ENCODE data around the gene FAM76B.
"Not testable (repeated sequence)": the region's sequence is repeated elsewhere in the genome, so short reads cannot be mapped to it uniquely, and the experiment has no call there.

Gene FAM76B

GRCh38 chr11:95829580-95830259 is 40.1 kb upstream of the FAM76B start:
- TF ChIP-seq, protein P1, sequence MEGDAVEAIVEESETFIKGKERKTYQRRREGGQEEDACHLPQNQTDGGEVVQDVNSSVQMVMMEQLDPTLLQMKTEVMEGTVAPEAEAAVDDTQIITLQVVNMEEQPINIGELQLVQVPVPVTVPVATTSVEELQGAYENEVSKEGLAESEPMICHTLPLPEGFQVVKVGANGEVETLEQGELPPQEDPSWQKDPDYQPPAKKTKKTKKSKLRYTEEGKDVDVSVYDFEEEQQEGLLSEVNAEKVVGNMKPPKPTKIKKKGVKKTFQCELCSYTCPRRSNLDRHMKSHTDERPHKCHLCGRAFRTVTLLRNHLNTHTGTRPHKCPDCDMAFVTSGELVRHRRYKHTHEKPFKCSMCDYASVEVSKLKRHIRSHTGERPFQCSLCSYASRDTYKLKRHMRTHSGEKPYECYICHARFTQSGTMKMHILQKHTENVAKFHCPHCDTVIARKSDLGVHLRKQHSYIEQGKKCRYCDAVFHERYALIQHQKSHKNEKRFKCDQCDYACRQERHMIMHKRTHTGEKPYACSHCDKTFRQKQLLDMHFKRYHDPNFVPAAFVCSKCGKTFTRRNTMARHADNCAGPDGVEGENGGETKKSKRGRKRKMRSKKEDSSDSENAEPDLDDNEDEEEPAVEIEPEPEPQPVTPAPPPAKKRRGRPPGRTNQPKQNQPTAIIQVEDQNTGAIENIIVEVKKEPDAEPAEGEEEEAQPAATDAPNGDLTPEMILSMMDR (IDR thresholded peaks at IDR 0.05; ENCODE audit: low read length, missing control alignments) = no peak
- peak; percentile 20 for DNase-seq (ENCODE audit: low read depth)
- no peak overlapping the region for H3K4me3 ChIP-seq (replicated peaks; ENCODE audit: low read depth, low read length)

GRCh38 chr11:95827696-95828095 is 38.1 kb upstream of the FAM76B start:
- peak; percentile 31 for DNase-seq (ENCODE audit: low read depth)
- TF ChIP-seq, protein P1 (IDR thresholded peaks at IDR 0.05; ENCODE audit: low read length, missing control alignments) = no peak
- H3K4me3 ChIP-seq (replicated peaks; ENCODE audit: low read depth, low read length) = no peak overlapping the region

DNA sequence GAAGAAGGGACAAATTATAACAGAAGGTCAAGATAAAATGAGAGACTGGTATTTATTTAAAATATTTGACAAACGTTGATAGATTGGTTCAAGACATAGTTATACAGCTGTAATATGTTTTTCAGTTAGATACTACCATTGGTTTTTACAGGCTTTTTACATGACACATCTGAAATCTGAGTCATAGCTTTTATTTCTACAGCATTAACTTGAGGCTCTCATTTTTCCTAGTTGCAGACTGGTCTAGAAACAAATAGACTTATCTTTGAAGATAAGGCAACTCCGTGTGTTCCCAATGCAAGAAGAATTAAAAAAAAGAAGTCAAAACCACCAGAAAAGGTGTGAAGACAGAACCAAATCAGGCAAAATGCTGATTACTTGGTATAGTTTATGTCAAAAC is 32.1 kb upstream of the FAM76B start:
- TF ChIP-seq, protein P1 (IDR thresholded peaks at IDR 0.05; ENCODE audit: low read length, missing control alignments) = no peak
- no peak overlapping the region for H3K4me3 ChIP-seq (replicated peaks; ENCODE audit: low read depth, low read length)
- peak; percentile 55 for DNase-seq (ENCODE audit: low read depth)

- TF ChIP-seq, protein P1 (IDR thresholded peaks at IDR 0.05; ENCODE audit: low read length, missing control alignments) = no peak
Observed at GRCh38 chr11:95816037-95816436, 26.5 kb upstream of the FAM76B start.

GRCh38 chr11:95811052-95811451 is 21.5 kb upstream of the FAM76B start:
- not testable (repeated sequence) for DNase-seq (ENCODE audit: low read depth); H3K4me3 ChIP-seq (replicated peaks; ENCODE audit: low read depth, low read length)

More at GRCh38 chr11:95816037-95816436, 26.5 kb upstream of the FAM76B start:
- no peak for DNase-seq (ENCODE audit: low read depth)
- no peak overlapping the region for H3K4me3 ChIP-seq (replicated peaks; ENCODE audit: low read depth, low read length)

DNA sequence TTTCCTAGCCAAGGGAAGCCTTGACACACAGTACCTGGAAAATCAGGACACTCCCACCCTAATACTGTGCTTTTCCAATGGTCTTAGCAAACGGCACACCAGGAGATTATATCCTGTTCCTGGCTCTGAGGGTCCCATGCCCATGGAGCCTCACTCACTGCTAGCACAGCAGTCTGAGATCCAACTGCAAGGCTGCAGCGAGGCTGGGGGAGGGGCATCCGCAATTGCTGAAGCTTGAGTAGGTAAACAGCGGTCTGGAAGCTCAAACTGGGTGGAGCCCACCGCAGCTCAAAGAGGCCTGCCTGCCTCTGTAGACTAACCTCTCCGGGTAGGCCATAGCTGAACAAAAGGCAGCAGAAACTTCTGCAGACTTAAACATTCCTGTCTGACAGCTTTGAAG is 16.9 kb upstream of the FAM76B start:
- not testable (repeated sequence) for DNase-seq (ENCODE audit: low read depth); H3K4me3 ChIP-seq (replicated peaks; ENCODE audit: low read depth, low read length)

DNA sequence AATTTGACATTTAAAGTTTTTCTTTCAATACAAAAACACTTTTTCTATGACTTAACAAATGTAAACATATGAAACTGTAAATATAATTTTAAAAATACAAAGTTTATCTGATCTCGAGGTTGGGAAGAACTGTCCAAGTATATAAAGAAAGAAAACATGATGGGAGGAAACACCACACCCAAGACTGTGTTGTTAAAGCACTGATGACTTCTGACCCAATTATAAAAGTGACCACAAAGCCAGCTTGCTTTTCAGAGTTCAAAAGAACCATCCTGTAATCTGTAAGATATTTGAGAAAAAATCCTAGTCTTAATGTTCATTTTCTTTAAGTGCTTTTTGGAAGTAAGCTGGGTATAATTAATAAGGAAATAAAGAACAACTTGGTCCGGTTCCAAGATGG is 16.3 kb upstream of the FAM76B start:
- H3K4me3 ChIP-seq (replicated peaks; ENCODE audit: low read depth, low read length) = no peak overlapping the region
- TF ChIP-seq, protein P1 (IDR thresholded peaks at IDR 0.05; ENCODE audit: low read length, missing control alignments) = no peak
- no peak for DNase-seq (ENCODE audit: low read depth)

- no peak overlapping the region for H3K4me3 ChIP-seq (replicated peaks; ENCODE audit: low read depth, low read length)
- DNase-seq (ENCODE audit: low read depth) = no peak
- TF ChIP-seq, protein P1 (IDR thresholded peaks at IDR 0.05; ENCODE audit: low read length, missing control alignments) = no peak
Observed at GRCh38 chr11:95803973-95804372, 14.4 kb upstream of the FAM76B start.

Data from fibroblast of pulmonary artery (primary cell).